Activated T-cell treated with anti-CD3 and anti-CD28 coated beads, Interleukin-2, amount 50 U/mL, for 4 hours (primary cell): ENCODE measurements around the gene PAQR4. TPM values are rescaled to one million over a fixed set of nuclear protein-coding genes. Genes with fewer than 3 reads are reported as not detected.
A peak's percentile ranks its signal among the peaks of the same experiment; 100 is the strongest.

Experiments used
- ATAC-seq, 2 donors: fragments of 200-7000 bp; cut with Tn5 transposase; one replicate each; pipeline ENCODE4 v1.10.0; 2021
- DNase-seq: peaks from one replicate; pipeline ENCODE4 v3.0.0-alpha.2; 2020
- H3K27me3 Mint-ChIP-seq: one replicate; pipeline ENCODE4 v1.8.0; 2021; ENCODE audit warnings: low read depth, mixed read lengths
- H3K36me3 Mint-ChIP-seq: one replicate; pipeline ENCODE4 v1.8.0; 2022; ENCODE audit warnings: mixed read lengths; ENCODE audit not compliant: insufficient read depth
- H3K4me1 Mint-ChIP-seq: one replicate; pipeline ENCODE4 v1.8.0; 2021; ENCODE audit warnings: low read depth, mixed read lengths
- H3K4me3 Mint-ChIP-seq: one replicate; pipeline ENCODE4 v1.8.0; 2021; ENCODE audit warnings: mild to moderate bottlenecking, moderate library complexity, mixed read lengths
- H3K9me3 Mint-ChIP-seq: one replicate; pipeline ENCODE4 v1.8.0; 2021; ENCODE audit warnings: mixed read lengths
- total RNA-seq, 3 donors: library from RNA; stranded (reverse); gene quantifications; one replicate each; pipeline ENCODE4 v1.2.1, GENCODE V29; 2021

Gene PAQR4
- total RNA-seq, 3 donors from 2014 or later, result 17.4 to 24.9 (median 22.6) TPM

DNA sequence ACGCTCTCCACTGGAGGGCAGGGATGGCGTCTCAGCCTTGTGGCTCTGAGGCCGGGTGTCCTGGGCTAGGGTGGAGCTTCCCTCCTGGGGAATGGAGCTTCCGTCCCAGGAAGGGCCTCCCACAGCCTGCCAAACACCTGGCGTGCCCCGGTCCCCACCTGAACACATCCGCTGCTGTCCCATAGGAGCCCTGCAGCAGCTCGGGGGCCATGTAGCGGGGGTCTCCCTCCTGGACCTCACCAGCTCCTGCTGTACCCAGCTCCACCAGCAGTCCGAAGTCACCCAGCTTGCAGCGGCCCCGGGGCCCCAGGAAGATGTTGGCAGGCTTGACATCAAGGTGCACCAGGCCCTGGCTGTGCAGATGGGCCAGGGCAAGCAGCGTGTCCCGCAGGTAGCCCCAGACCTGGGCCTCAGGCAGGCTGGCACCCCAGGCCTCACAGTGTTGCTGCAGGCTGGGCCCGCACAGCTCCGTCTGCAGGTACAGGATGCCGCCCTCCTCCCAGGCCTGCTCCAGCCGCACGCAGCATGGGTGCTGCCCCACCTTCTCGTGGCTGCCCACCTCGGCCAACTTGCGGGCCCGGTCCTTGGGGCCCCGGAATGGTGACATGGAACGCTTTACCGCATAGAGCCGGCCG lies 6.1 kb downstream of the PAQR4 start:
- no peak overlapping the region for H3K4me3 Mint-ChIP-seq
- peaks cover 3% of the 10 kb centered on the region for H3K27me3 Mint-ChIP-seq
- no peaks in the 10 kb centered on the region for H3K9me3 Mint-ChIP-seq
- no peak for DNase-seq
- no peaks in the 10 kb centered on the region for H3K36me3 Mint-ChIP-seq
- no peak for ATAC-seq
- H3K4me1 Mint-ChIP-seq, result peaks cover 2% of the 10 kb centered on the region

DNA sequence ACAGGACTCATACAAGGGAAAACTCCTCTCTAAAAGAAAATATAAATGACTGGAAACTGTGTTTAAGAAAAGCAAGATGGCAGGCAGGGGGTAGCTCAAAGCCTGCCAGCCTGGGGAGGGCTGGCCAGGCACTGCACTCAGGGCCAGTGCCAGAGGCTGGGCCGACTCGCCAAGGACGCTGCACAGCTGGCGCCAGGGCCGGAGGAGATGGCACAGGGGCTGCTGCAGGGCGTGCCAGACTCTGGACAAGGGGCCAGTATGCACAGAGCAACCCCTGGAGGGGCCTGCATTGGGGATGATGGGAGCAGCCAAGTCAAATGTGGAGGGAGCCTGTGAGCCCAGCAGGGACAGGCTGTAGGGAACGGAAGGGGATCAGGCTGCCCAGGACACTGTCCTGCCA lies 7.1 kb downstream of the PAQR4 start:
- Mint-ChIP-seq H3K4me1 (peaks cover 8% of the 10 kb centered on the region), H3K4me3 (no peak overlapping the region), H3K27me3 (peaks cover under 1% of the 10 kb centered on the region), H3K9me3 (no peaks in the 10 kb centered on the region), H3K36me3 (no peaks in the 10 kb centered on the region)
- DNase-seq (no peak), ATAC-seq (no peak)

DNA sequence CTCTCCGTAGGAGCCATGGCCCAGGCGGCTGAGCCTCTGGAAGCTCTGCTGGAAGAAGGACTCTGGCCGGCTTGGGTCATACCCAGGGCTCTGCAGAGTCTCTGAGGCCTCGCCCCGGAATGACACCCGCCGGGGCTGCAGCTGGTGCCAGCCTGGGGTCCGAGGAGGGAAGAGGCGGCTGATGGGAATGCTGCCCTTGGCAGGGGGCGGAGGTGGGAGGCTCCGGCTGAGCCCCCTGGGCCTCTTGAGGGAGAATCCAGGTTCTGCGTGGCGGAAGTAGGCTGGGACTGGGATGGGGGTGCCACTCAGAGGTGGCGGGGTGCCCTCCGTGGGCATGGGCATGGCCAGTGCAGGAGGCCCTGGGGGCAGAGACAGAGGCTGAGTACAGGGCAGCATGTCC lies 7.5 kb downstream of the PAQR4 start:
- Mint-ChIP-seq H3K36me3 (no peaks in the 10 kb centered on the region), H3K4me3 (no peak overlapping the region), H3K27me3 (no peaks in the 10 kb centered on the region), H3K9me3 (no peaks in the 10 kb centered on the region), H3K4me1 (peaks cover 11% of the 10 kb centered on the region)
- DNase-seq (no peak), ATAC-seq (no peak)

DNA sequence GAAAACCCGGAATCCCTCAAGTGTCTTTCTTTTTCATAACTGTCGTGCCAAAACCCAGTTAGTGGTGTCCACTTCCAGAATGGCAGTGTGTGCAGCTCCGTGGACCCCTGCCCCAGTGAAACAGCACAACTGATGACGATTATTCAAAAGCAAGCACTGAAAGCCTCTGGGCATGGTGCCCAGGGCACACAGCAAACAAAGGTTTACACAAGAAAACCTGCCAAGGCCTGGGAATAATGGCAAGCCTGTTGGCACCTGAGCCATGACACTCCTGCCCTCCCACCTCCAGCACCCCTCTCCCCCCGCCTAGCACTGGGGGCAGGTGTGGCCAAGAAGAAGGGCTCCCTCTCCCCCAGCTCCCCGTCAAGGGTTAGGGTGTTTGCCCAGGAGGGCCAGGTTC lies 8.3 kb downstream of the PAQR4 start:
- no peaks in the 10 kb centered on the region for H3K27me3 Mint-ChIP-seq
- peaks cover 10% of the 10 kb centered on the region for H3K4me1 Mint-ChIP-seq
- H3K36me3 Mint-ChIP-seq, result no peaks in the 10 kb centered on the region
- no peak overlapping the region for H3K4me3 Mint-ChIP-seq
- H3K9me3 Mint-ChIP-seq, result no peaks in the 10 kb centered on the region
- DNase-seq (no peak), ATAC-seq (no peak)

DNA sequence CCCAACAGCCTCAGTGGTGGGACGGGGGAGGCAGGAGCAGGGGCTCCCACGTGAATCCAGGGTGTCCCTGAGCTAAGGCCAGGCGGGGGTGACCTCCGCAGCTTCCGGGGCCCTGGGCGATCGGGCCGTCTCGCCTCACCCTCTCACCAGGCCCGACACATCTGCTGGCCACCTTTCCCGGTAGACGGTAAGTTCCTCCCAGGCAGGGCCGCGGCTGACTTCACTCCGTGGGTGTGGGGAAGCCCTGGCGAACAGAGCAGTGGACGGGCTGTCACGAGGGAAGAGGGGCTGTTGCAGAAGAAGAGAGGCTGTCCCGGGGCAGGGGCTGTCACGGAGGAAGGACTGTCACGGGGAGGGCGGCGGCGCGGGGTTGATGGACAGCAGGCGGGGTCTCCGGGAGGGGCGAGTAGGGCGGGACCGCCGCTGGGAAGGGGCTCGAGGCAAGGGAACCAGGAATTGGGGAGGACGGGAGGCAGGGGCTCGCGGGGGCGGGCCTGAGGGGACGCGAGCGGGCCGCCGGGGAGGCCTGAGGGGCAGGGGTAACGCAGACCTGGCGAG lies 10.6 kb downstream of the PAQR4 start:
- Mint-ChIP-seq H3K9me3 (no peaks in the 10 kb centered on the region), H3K4me3 (peak overlapping the region; percentile 77), H3K36me3 (no peaks in the 10 kb centered on the region), H3K27me3 (no peaks in the 10 kb centered on the region), H3K4me1 (peaks cover 14% of the 10 kb centered on the region)
- DNase-seq (no peak), ATAC-seq (peak; percentile 6 to 12)

DNA sequence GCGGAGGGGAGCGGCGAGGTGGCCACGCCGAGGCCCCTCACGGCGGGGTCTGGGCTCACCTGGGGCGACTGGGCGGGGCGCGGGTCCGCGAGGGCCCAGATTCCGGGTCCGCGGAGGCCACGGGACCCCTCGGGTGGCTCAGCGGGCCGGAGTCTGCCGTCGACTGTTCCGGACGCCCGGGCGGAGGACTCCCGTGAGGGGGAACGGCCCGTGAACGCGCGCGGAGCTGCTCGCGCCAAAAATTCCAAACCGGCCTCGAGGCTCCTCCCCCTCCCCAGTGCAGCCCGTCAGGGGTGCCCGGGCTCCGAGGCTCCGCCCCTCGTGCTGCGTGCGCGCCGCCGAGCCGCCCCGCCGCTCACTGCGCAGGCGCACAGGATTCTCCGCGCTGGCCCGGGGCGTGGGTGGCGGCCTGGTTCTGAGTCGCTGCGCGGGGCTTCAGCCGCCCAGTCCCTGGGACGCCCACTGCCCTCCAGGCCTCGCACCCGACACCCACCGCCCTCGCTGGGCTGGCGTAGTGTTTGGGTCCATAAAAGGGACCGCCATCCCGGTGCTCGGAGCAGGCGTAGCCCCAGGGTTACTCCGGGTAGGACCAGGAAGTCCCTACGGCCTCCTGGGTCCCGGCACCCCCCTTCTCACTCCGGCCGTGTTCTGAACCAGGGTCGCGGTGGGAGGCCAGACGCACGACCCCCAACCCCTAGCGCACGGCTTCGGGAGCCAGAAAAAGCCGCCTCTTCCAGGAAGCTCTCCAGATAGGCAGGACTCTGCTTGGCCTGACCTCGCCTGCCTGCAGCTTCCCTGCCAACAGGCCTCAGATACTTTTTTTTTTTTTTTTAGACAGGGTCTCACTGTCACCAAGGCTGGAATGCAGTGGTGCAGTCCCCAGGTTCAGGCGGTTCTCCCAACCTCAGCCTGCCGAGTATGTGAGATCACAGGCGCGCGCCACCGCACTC lies 11.4 kb downstream of the PAQR4 start, which contains the start of gene PKMYT1:
Gene PKMYT1 (minus strand): TSS at position 220 of the 950 bp plus-strand sequence. CDS start 789 bp downstream, outside the sequence.
- H3K4me1 Mint-ChIP-seq, result peaks cover 14% of the 10 kb centered on the region
- no peaks in the 10 kb centered on the region for H3K9me3 Mint-ChIP-seq
- ATAC-seq (peak; percentile 93), DNase-seq (peak; percentile 94)
- H3K27me3 Mint-ChIP-seq, result no peaks in the 10 kb centered on the region
- H3K4me3 Mint-ChIP-seq, result peak within 1 kb of the TSS; percentile 79
- H3K36me3 Mint-ChIP-seq, result no peaks in the 10 kb centered on the region

DNA sequence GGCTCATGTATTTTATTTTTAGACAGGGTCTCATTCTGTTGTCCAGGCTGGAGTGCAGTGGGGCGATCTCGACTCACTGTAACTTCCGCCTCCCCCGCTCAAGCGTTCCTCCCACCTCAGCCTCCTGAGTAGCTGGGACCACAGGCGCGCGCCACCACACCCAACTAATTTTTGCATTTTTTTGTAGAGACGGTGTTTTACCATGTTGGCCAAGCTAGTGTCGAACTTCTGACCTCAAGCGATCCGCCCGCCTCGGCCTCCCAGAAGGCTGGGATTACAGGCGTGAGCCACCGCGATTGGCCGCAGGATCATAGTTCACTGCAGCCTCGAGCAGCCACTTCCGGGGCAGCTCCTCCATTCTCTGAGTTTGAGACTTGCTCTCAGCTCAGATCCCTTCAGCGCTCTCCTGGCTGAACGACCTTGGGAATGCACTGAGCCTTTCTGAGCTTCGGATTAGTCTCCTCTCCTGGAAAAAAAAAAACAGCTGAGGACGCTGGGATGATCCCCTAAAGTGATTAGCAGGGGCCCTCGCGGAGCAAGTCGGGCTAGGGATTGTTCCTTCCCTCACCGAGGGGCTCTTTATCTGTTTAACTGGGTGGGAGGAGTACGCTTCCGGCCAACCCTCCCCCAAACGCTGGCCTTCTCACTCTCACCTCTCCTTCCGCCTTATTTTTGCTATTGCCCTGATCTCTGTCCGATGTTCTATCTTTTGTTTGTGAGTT lies 12.2 kb downstream of the PAQR4 start:
- peak overlapping the region; percentile 79 for H3K4me3 Mint-ChIP-seq
- ATAC-seq (no peak), DNase-seq (no peak)
- H3K27me3 Mint-ChIP-seq, result no peaks in the 10 kb centered on the region
- no peaks in the 10 kb centered on the region for H3K36me3 Mint-ChIP-seq
- H3K9me3 Mint-ChIP-seq, result no peaks in the 10 kb centered on the region
- H3K4me1 Mint-ChIP-seq, result peaks cover 14% of the 10 kb centered on the region

DNA sequence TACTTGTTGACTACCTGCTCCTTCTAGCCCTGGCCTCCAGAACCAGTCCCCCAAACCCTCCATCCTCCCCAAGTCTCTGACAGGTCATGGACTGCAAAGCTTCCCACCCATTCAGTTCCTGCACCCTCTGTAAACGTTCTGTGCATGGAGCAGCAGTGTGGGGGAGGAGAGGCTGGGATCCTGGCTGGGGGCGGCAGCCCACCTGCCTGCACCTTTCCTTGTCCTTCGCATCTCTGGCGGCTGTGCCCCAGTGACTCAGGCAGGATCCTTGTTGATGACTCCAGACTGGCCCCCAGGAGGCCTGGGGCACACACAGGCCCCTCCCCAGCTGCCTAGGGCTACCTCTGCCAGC lies 12.7 kb downstream of the PAQR4 start:
- no peak for DNase-seq
- H3K9me3 Mint-ChIP-seq, result no peaks in the 10 kb centered on the region
- no peak for ATAC-seq
- H3K4me1 Mint-ChIP-seq, result peaks cover 14% of the 10 kb centered on the region
- H3K36me3 Mint-ChIP-seq, result no peaks in the 10 kb centered on the region
- H3K27me3 Mint-ChIP-seq, result no peaks in the 10 kb centered on the region
- H3K4me3 Mint-ChIP-seq, result peak overlapping the region; percentile 79

DNA sequence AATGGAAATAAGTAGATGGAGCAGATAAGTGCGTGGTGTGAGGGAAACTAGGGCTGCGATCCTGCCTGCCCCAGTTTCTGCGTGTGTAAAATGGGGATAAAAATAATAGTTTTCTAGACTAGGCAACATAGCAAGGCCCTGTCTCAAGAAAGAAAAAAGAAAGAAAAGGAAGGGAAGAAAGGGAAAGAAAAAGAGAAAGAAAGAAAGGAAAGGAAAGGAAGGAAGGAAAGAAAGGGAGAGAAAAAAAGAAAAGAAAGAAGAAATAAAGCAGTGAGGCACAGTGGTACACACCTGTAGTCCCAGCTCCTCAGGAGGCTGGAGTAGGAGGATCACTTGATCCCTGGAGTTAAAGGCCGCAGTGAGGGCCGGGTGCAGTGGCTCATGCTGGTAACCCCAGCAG lies 13.3 kb downstream of the PAQR4 start:
- DNase-seq, result no peak
- Mint-ChIP-seq H3K9me3 (no peaks in the 10 kb centered on the region), H3K27me3 (no peaks in the 10 kb centered on the region), H3K36me3 (no peaks in the 10 kb centered on the region), H3K4me3 (no peak overlapping the region), H3K4me1 (peaks cover 14% of the 10 kb centered on the region)
- no peak for ATAC-seq

DNA sequence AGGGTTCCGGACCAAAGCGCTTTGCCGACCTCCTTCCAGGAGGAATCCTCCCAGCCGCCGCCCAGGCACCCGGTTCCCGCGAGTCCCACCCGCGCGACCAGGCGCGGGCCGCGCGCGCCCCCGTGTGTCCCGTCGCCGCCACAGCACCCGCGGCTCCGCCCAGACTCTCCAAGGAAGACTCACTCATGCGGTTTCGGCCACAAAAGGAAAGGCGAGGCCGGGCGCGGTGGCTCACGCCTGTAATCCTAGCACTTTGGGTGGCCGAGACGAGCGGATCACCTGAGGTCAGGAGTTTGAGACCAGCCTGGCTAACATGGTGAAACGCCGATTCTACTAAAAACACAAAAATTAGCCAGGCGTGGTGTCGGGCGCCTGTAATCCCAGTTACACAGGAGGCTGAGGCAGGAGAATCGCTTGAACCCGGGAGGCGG lies 14.6 kb downstream of the PAQR4 start:
- H3K9me3 Mint-ChIP-seq, result no peaks in the 10 kb centered on the region

DNA sequence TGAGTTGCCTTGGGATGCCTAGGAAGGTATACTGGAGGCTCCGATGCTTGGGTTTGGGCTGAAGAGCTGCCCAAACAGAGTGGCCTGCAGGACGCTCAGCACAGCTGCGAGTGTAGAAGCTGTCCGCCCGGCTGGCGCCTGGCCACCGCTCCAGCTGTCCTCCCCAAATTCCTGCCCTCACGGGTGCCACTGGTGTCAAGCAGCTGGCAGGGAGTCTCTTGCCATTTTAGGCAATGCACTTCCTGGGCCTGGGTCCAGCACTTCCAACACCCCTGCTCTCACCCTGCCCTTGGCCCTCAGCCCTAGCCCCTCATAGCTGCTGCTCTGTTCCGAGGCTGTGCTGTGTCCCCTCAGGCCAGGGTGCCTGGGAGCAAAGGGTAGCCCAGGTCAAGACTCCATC lies 16.3 kb downstream of the PAQR4 start:
- DNase-seq (no peak), ATAC-seq (no peak)
- H3K27me3 Mint-ChIP-seq, result no peaks in the 10 kb centered on the region
- peaks cover 14% of the 10 kb centered on the region for H3K4me1 Mint-ChIP-seq
- H3K9me3 Mint-ChIP-seq, result no peaks in the 10 kb centered on the region
- H3K4me3 Mint-ChIP-seq, result no peak overlapping the region
- no peaks in the 10 kb centered on the region for H3K36me3 Mint-ChIP-seq

More for the DNA sequence above, 14.6 kb downstream of the PAQR4 start:
- DNase-seq, result peak; percentile 52
- Mint-ChIP-seq H3K4me1 (peaks cover 14% of the 10 kb centered on the region), H3K4me3 (no peak overlapping the region), H3K27me3 (no peaks in the 10 kb centered on the region), H3K36me3 (no peaks in the 10 kb centered on the region)
- peak; percentile 49 to 61 for ATAC-seq

DNA sequence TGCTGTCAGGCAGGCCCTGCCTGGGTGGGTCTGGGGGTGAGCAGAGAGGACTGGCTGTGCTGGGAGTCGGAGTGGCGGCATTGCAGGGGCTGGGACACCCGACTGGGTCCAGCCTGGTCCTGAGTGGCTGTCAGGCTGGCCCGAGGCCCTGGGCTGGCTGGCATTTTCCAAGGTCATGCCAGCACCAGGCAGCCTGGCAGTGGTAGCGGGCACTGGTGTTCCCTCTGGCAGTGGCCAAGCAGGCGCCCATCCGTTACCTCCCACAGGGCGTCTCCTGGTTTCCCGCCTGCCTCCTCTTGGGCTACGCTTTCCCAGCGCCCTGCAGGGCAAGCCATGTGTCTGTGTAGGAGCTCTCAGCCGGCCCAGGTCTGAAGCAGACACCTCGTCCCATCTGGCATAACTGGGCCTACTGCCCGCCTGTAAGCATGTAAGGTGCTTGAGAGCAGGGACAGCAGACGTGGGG lies 16.8 kb downstream of the PAQR4 start:
- no peak for ATAC-seq
- Mint-ChIP-seq H3K27me3 (no peaks in the 10 kb centered on the region), H3K4me3 (no peak overlapping the region), H3K36me3 (no peaks in the 10 kb centered on the region), H3K9me3 (no peaks in the 10 kb centered on the region), H3K4me1 (peaks cover 10% of the 10 kb centered on the region)
- no peak for DNase-seq

DNA sequence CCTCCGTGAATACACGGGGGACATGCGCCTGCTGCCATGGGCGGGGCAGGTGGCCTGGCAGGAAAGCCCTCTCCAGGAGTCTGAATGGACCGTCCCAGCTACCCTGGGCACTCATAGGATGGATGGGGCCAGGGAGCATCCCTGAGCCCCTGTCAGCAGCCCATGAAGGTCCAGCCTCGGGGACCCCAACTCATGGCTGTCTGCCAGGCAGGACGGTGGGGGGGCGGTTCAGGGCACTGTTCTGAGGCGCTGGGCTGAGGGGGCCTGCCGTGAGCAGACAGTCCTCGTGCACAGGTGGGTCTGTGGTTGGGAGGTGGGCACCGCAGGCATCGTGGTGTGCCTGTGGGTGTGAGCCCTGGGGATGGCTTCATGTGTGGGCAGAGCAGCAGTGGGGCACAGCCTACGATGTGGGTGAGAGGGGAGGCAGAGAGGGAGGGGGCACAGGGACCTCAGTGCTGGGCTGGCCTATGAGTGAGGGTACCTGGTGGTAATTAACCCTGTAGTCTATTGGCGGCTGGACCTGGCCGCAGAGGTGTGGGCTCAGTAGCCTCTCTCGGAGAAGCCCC lies 17.6 kb downstream of the PAQR4 start:
- H3K27me3 Mint-ChIP-seq, result no peaks in the 10 kb centered on the region
- H3K4me1 Mint-ChIP-seq, result peaks cover 4% of the 10 kb centered on the region
- no peaks in the 10 kb centered on the region for H3K9me3 Mint-ChIP-seq
- no peak overlapping the region for H3K4me3 Mint-ChIP-seq
- no peak for ATAC-seq
- no peak for DNase-seq
- H3K36me3 Mint-ChIP-seq, result no peaks in the 10 kb centered on the region

DNA sequence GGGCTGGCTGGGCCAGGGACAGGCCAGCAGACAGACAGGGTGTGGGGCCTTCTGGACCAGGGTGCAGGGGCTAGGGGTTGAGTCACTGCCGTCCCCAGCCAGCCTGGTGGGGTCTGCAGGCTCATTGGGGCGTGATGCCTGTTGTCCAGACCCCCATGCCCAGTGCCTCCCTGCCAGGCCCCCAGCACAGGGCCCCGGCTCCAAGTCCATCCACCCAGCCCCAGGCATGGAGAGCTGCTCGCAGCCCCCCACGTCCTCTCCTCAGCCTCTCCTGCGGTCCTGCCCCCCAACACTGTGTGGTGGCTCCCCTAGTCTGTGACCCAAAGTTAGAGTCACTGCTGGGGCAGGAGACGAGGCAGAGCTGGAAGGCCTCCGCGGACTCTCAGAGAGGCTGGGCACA lies 18.1 kb downstream of the PAQR4 start:
- DNase-seq (no peak), ATAC-seq (no peak)
- no peaks in the 10 kb centered on the region for H3K36me3 Mint-ChIP-seq
- H3K4me1 Mint-ChIP-seq, result peaks cover 3% of the 10 kb centered on the region
- H3K4me3 Mint-ChIP-seq, result no peak overlapping the region
- H3K27me3 Mint-ChIP-seq, result no peaks in the 10 kb centered on the region
- H3K9me3 Mint-ChIP-seq, result no peaks in the 10 kb centered on the region
